Upper lobe of left lung (tissue), 6 donors: ENCODE results near the gene OSGIN1. TPM values are rescaled to one million over a fixed set of nuclear protein-coding genes. Genes with fewer than 3 reads are reported as not detected.

ENCODE experiments used
- ATAC-seq, 2 donors: fragments of 200-7000 bp; cut with Tn5 transposase; one replicate each; pipeline ENCODE4 v1.9.1; 2022; ENCODE audit warnings: mild to moderate bottlenecking in 2 of 2, moderate library complexity in 2 of 2; ENCODE audit not compliant: low FRiP score in 2 of 2
- DNase-seq, 2 donors: peaks; one replicate each; pipeline ENCODE4 v3.0.0-alpha.2; 2019 to 2020
- H3K27ac ChIP-seq, 4 donors: fragments of 200-600 bp; sonication (generic); one replicate each; pipeline ENCODE4 v1.5.1; 2016 to 2019
- H3K27me3 ChIP-seq, 4 donors: fragments of 200-600 bp; sonication (generic); one replicate each; pipeline ENCODE4 v1.5.1; 2017 to 2019
- H3K36me3 ChIP-seq, 4 donors: fragments of 200-600 bp; sonication (generic); one replicate each; pipeline ENCODE4 v1.5.1; 2016 to 2019
- H3K4me1 ChIP-seq, 4 donors: fragments of 200-600 bp; sonication (generic); one replicate each; pipeline ENCODE4 v1.5.1; 2018 to 2019
- H3K4me3 ChIP-seq, 4 donors: fragments of 200-600 bp; sonication (generic); one replicate each; pipeline ENCODE4 v1.5.1; 2017 to 2019; ENCODE audit warnings: mild to moderate bottlenecking in 2 of 4, moderate library complexity in 1 of 4
- H3K9me3 ChIP-seq, 4 donors: fragments of 200-600 bp; sonication (generic); one replicate each; pipeline ENCODE4 v1.5.1; 2018 to 2019
- CTCF ChIP-seq, 6 experiments: fragments of 450-650 bp in 4 of 6; fragments of 200-600 bp in 2 of 6; sonication (generic) in 2 of 6; IDR thresholded peaks; one replicate each; pipeline ENCODE4 v1.5.1; 2016 to 2019; ENCODE audit warnings: antibody characterized with exemption in 6 of 6
- EP300 ChIP-seq, 4 donors: sonication (generic); formaldehyde crosslinking; IDR thresholded peaks; one replicate each; pipeline ENCODE4 v1.5.1; 2017; ENCODE audit warnings: antibody characterized with exemption in 4 of 4, control low read depth in 2 of 4
- POLR2A ChIP-seq, 4 donors: fragments of 450-650 bp; IDR thresholded peaks; one replicate each; pipeline ENCODE4 v1.5.1; 2016 to 2017; ENCODE audit warnings: antibody characterized with exemption in 4 of 4, mild to moderate bottlenecking in 2 of 4
- POLR2AphosphoS5 ChIP-seq, 2 donors: sonication (generic); formaldehyde crosslinking; IDR thresholded peaks; one replicate each; pipeline ENCODE4 v1.5.1; 2017; ENCODE audit warnings: antibody characterized with exemption in 2 of 2
- WGBS, 2 donors: methylation state at CpG; one replicate each; pipeline ENCODE4 v1.1.5; 2017 to 2018; 5-methylcytosine and 5-hydroxymethylcytosine counted together
- total RNA-seq, 6 donors: library from RNA; depleted of rRNA in 4 of 6; stranded (reverse); fragments of >200 nt in 4 of 6; gene quantifications; one replicate each; pipeline versions ENCODE4 v1.1.0 to v1.2.1, GENCODE V29; 2016 to 2021
- donor health status: DM: no; HTN: no; CAD: no; lungs with moderate emphysema.
- donor health status: DM: no; HTN: yes; CAD: no; lungs with severe emphysema.

Gene OSGIN1
- total RNA-seq, 6 donors from 2014 or later, result 7.3 to 34.2 (median 16.3) TPM

- H3K4me3 ChIP-seq, result no peak overlapping the region
- WGBS, 2 donors, result 88 to 91% methylated on average over 15 of the region's 15 CpGs
- TF ChIP-seq EP300 (IDR thresholded peaks at IDR 0.05), result no peak
- TF ChIP-seq POLR2A (IDR thresholded peaks at IDR 0.05), result no peak
- no peak for TF ChIP-seq CTCF (IDR thresholded peaks at IDR 0.05)
- TF ChIP-seq POLR2AphosphoS5 (IDR thresholded peaks at IDR 0.05), result no peak
- peaks cover 10 to 58% (median 42%) of the 10 kb centered on the region in 4 donors for H3K36me3 ChIP-seq
- no peak for ATAC-seq
- H3K27me3 ChIP-seq, result no peaks in the 10 kb centered on the region
- H3K9me3 ChIP-seq, result no peaks in the 10 kb centered on the region
- DNase-seq, result no peak
- H3K4me1 ChIP-seq, result peaks cover 0 to 7% (median 4%) of the 10 kb centered on the region in 4 donors
- no peak overlapping the region for H3K27ac ChIP-seq
Measured at GRCh38 chr16:83907631-83908250, 45.3 kb upstream of the OSGIN1 start.

- Histone ChIP-seq H3K27ac (no peak overlapping the region), H3K36me3 (peaks cover 10 to 68% (median 47%) of the 10 kb centered on the region in 4 donors), H3K9me3 (no peaks in the 10 kb centered on the region), H3K27me3 (no peaks in the 10 kb centered on the region), H3K4me1 (peaks cover 0 to 12% (median 6%) of the 10 kb centered on the region in 4 donors), H3K4me3 (no peak overlapping the region)
- ATAC-seq (no peak), DNase-seq (no peak)
- WGBS, 2 donors, result 87 to 88% methylated on average over 1 to 2 of the region's 2 CpGs
- TF ChIP-seq POLR2A (IDR thresholded peaks at IDR 0.05) (no peak), CTCF (IDR thresholded peaks at IDR 0.05) (no peak), EP300 (IDR thresholded peaks at IDR 0.05) (no peak), POLR2AphosphoS5 (IDR thresholded peaks at IDR 0.05) (no peak)
Measured at GRCh38 chr16:83908798-83909197, 44.2 kb upstream of the OSGIN1 start.

- Histone ChIP-seq H3K27ac (no peak overlapping the region), H3K4me3 (no peak overlapping the region), H3K36me3 (peaks cover 17 to 93% (median 67%) of the 10 kb centered on the region in 4 donors), H3K9me3 (no peaks in the 10 kb centered on the region), H3K27me3 (no peaks in the 10 kb centered on the region), H3K4me1 (peaks cover 0 to 12% (median 6%) of the 10 kb centered on the region in 4 donors)
- TF ChIP-seq EP300 (IDR thresholded peaks at IDR 0.05) (no peak), POLR2AphosphoS5 (IDR thresholded peaks at IDR 0.05) (no peak), CTCF (IDR thresholded peaks at IDR 0.05) (no peak), POLR2A (IDR thresholded peaks at IDR 0.05) (no peak)
- no peak for DNase-seq
- no peak for ATAC-seq
- WGBS, 2 donors, result 94 to 96% methylated on average over 10 of the region's 10 CpGs
Measured at GRCh38 chr16:83911290-83911689, 41.8 kb upstream of the OSGIN1 start.

GRCh38 chr16:83912519-83913244 is 40.4 kb upstream of the OSGIN1 start:
- no peaks in the 10 kb centered on the region for H3K27me3 ChIP-seq
- no peak for DNase-seq
- no peaks in the 10 kb centered on the region for H3K9me3 ChIP-seq
- peaks cover 0 to 12% (median 6%) of the 10 kb centered on the region in 4 donors for H3K4me1 ChIP-seq
- 68 to 79% methylated on average over 11 to 12 of the region's 12 CpGs for WGBS, 2 donors
- H3K36me3 ChIP-seq, result peaks cover 19 to 94% (median 68%) of the 10 kb centered on the region in 4 donors
- ATAC-seq, result no peak
- H3K4me3 ChIP-seq, result no peak overlapping the region
- TF ChIP-seq CTCF (IDR thresholded peaks at IDR 0.05) (no peak), EP300 (IDR thresholded peaks at IDR 0.05) (no peak), POLR2AphosphoS5 (IDR thresholded peaks at IDR 0.05) (peak; percentile 69 to 74), POLR2A (IDR thresholded peaks at IDR 0.05) (no peak)
- peak overlapping the region; percentile 11 to 72 (median 66) for H3K27ac ChIP-seq
